Measurements from ENCODE around the gene MYEF2. TPM values are rescaled to one million over a fixed set of nuclear protein-coding genes. Genes with fewer than 3 reads are reported as not detected.

MYEF2 gene
- total RNA-seq, 4 donors from 2014 or later = 2.0 to 4.3 (median 2.5) TPM

GRCh38 chr15:48105936-48106335 is 72.2 kb downstream of the MYEF2 start:
- intact Hi-C loops (cut with DNase I; ENCODE audit: low total_unique reads) = no loop called here
- no peak for DNase-seq (ENCODE audit: low spot score in 2 of 2)
- WGBS, 2 donors = 49 to 52% methylated on average over 2 of the region's 2 CpGs
- no peak for TF ChIP-seq CTCF (IDR thresholded peaks at IDR 0.05)
- H3K4me3 ChIP-seq (ENCODE audit: low read depth, poor library complexity, severe bottlenecking) = no peak overlapping the region

- DNase-seq (ENCODE audit: low spot score in 2 of 2) = no peak
- no peak overlapping the region for H3K4me3 ChIP-seq (ENCODE audit: low read depth, poor library complexity, severe bottlenecking)
- intact Hi-C loops (cut with DNase I; ENCODE audit: low total_unique reads) = no loop called here
- TF ChIP-seq POLR2A (IDR thresholded peaks at IDR 0.05) = no peak
- no peak for TF ChIP-seq CTCF (IDR thresholded peaks at IDR 0.05)
- 68 to 76% methylated on average over 5 of the region's 5 CpGs for WGBS, 2 donors
Measured at GRCh38 chr15:48103647-48104046, 74.4 kb downstream of the MYEF2 start.

GRCh38 chr15:48102167-48102566 is 75.9 kb downstream of the MYEF2 start:
- TF ChIP-seq POLR2A (IDR thresholded peaks at IDR 0.05) = no peak
- no peak for TF ChIP-seq CTCF (IDR thresholded peaks at IDR 0.05)
- DNase-seq (ENCODE audit: low spot score in 2 of 2) = no peak
- whole genome bisulfite sequencing, 2 donors = 87 to 89% methylated on average over 6 of the region's 6 CpGs
- intact Hi-C loops (cut with DNase I; ENCODE audit: low total_unique reads) = no loop called here
- H3K4me3 ChIP-seq (ENCODE audit: low read depth, poor library complexity, severe bottlenecking) = no peak overlapping the region

GRCh38 chr15:48101376-48101961 is 76.6 kb downstream of the MYEF2 start:
- intact Hi-C loops (cut with DNase I; ENCODE audit: low total_unique reads) = no loop called here
- DNase-seq (ENCODE audit: low spot score in 2 of 2) = no peak
- WGBS, 2 donors = 52 to 54% methylated on average over 6 of the region's 6 CpGs
- no peak overlapping the region for H3K4me3 ChIP-seq (ENCODE audit: low read depth, poor library complexity, severe bottlenecking)
- TF ChIP-seq POLR2A (IDR thresholded peaks at IDR 0.05) = no peak
- no peak for TF ChIP-seq CTCF (IDR thresholded peaks at IDR 0.05)

- no peak overlapping the region for H3K4me3 ChIP-seq (ENCODE audit: low read depth, poor library complexity, severe bottlenecking)
- WGBS, 2 donors = 84 to 87% methylated on average over 2 of the region's 2 CpGs
- no peak for DNase-seq (ENCODE audit: low spot score in 2 of 2)
- intact Hi-C loops (cut with DNase I; ENCODE audit: low total_unique reads) = no loop called here
- TF ChIP-seq POLR2A (IDR thresholded peaks at IDR 0.05) (no peak), CTCF (IDR thresholded peaks at IDR 0.05) (no peak)
Measured at GRCh38 chr15:48097264-48097663, 80.8 kb downstream of the MYEF2 start.

- no peak overlapping the region for H3K4me3 ChIP-seq (ENCODE audit: low read depth, poor library complexity, severe bottlenecking)
- DNase-seq (ENCODE audit: low spot score in 2 of 2) = no peak
- TF ChIP-seq CTCF (IDR thresholded peaks at IDR 0.05) = no peak
- TF ChIP-seq POLR2A (IDR thresholded peaks at IDR 0.05) = no peak
- 33 to 38% methylated on average over 2 of the region's 2 CpGs for WGBS, 2 donors
- intact Hi-C loops (cut with DNase I; ENCODE audit: low total_unique reads) = no loop called here
Measured at GRCh38 chr15:48096813-48097212, 81.3 kb downstream of the MYEF2 start.
